Glutamatergic neuron (in vitro differentiated cells): ENCODE measurements around the gene CLCN1. TPM values are rescaled to one million over a fixed set of nuclear protein-coding genes. Genes with fewer than 3 reads are reported as not detected.

Experiments
- DNase-seq: peaks from one replicate; pipeline ENCODE4 v3.0.0; 2022
- H3K27ac Mint-ChIP-seq: one replicate; pipeline ENCODE4 v1.8.0; 2020; ENCODE audit warnings: mild to moderate bottlenecking, mixed read lengths, inconsistent platforms; ENCODE audit not compliant: unreplicated experiment
- H3K27me3 Mint-ChIP-seq: one replicate; pipeline ENCODE4 v1.8.0; 2020; ENCODE audit warnings: mild to moderate bottlenecking, moderate library complexity, mixed read lengths, inconsistent platforms; ENCODE audit not compliant: unreplicated experiment
- H3K36me3 Mint-ChIP-seq: one replicate; pipeline ENCODE4 v1.8.0; 2020; ENCODE audit warnings: mild to moderate bottlenecking, mixed read lengths, inconsistent platforms; ENCODE audit not compliant: unreplicated experiment
- H3K4me1 Mint-ChIP-seq: one replicate; pipeline ENCODE4 v1.8.0; 2020; ENCODE audit warnings: mild to moderate bottlenecking, low read depth, mixed read lengths, inconsistent platforms; ENCODE audit not compliant: unreplicated experiment
- H3K4me3 Mint-ChIP-seq: one replicate; pipeline ENCODE4 v1.8.0; 2020; ENCODE audit warnings: mild to moderate bottlenecking, mixed read lengths, inconsistent platforms; ENCODE audit not compliant: unreplicated experiment
- H3K9me3 Mint-ChIP-seq: one replicate; pipeline ENCODE4 v1.8.0; 2020; ENCODE audit warnings: mild to moderate bottlenecking, moderate library complexity, mixed read lengths, inconsistent platforms; ENCODE audit not compliant: unreplicated experiment
- long read RNA-seq: library from polyadenylated mRNA; unstranded; transcript quantifications from one replicate; pipeline ENCODE4 v2.0.0, GENCODE V29; 2020; ENCODE audit not compliant: unreplicated experiment
- total RNA-seq: library from RNA; stranded (reverse); fragmentation: NEBNext Ultra II Directional; extraction: Animal tissue kit (Norgen Biotek cat#: 25700); gene quantifications from one replicate; pipeline ENCODE4 v1.2.1, GENCODE V29; 2021; ENCODE audit not compliant: unreplicated experiment
- TF ChIP-seq, protein P1 (sequence below): fragments of 200-600 bp; sonication (generic); IDR thresholded peaks from one replicate; pipeline ENCODE4 v1.5.0; 2021; ENCODE audit not compliant: partially characterized antibody, unreplicated experiment

The CLCN1 gene
- total RNA-seq: 0.56 TPM
- long read RNA-seq, partial matches to known transcripts: 0 of 3 reads
- long read RNA-seq, other reads (novel, unspliced or antisense): 3 of 3 reads

- peaks cover 5% of the 10 kb centered on the region for H3K9me3 Mint-ChIP-seq
- peaks cover 9% of the 10 kb centered on the region for H3K27me3 Mint-ChIP-seq
- no peak within 1 kb of the TSS for H3K4me3 Mint-ChIP-seq
- H3K36me3 Mint-ChIP-seq: peaks cover 5% of the 10 kb centered on the region
- TF ChIP-seq, protein P1, sequence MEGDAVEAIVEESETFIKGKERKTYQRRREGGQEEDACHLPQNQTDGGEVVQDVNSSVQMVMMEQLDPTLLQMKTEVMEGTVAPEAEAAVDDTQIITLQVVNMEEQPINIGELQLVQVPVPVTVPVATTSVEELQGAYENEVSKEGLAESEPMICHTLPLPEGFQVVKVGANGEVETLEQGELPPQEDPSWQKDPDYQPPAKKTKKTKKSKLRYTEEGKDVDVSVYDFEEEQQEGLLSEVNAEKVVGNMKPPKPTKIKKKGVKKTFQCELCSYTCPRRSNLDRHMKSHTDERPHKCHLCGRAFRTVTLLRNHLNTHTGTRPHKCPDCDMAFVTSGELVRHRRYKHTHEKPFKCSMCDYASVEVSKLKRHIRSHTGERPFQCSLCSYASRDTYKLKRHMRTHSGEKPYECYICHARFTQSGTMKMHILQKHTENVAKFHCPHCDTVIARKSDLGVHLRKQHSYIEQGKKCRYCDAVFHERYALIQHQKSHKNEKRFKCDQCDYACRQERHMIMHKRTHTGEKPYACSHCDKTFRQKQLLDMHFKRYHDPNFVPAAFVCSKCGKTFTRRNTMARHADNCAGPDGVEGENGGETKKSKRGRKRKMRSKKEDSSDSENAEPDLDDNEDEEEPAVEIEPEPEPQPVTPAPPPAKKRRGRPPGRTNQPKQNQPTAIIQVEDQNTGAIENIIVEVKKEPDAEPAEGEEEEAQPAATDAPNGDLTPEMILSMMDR: no peak
- DNase-seq: no peak
- no peak within 1 kb of the TSS for H3K27ac Mint-ChIP-seq
- H3K4me1 Mint-ChIP-seq: peaks cover 15% of the 10 kb centered on the region
Measured at GRCh38 chr7:143315776-143316175, at the start of gene CLCN1. CLCN1 (plus strand) TSS chr7:143316111; CDS start chr7:143316213, 102 bp downstream.

- peaks cover 5% of the 10 kb centered on the region for H3K36me3 Mint-ChIP-seq
- no peak for DNase-seq
- no peak overlapping the region for H3K4me3 Mint-ChIP-seq
- no peaks in the 10 kb centered on the region for H3K4me1 Mint-ChIP-seq
- peaks cover 2% of the 10 kb centered on the region for H3K27me3 Mint-ChIP-seq
- H3K9me3 Mint-ChIP-seq: no peaks in the 10 kb centered on the region
- peak overlapping the region; percentile 34 for H3K27ac Mint-ChIP-seq
- TF ChIP-seq, protein P1: no peak
Measured at GRCh38 chr7:143269251-143269650, 46.7 kb upstream of the CLCN1 start.

DNA sequence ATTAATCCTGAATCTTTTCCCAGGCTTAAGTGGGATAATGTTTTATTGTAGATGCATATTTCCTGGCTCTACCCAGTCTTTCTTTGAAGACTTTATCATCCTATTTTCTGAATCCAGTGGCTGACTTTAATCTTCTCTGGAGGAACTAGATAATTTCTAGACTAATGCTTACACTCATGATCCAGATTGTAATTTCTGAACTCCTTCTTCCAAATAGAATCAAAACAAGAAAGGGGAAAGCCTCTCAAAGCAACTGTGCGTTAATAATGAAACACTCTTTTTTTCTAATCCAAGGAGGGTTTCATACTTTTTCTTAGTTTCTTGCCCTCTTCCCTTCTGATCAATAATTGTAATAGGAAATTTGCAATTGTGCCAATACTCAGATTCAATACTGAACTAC is 44.7 kb upstream of the CLCN1 start:
- no peak for DNase-seq
- Mint-ChIP-seq H3K9me3 (no peaks in the 10 kb centered on the region), H3K36me3 (no peaks in the 10 kb centered on the region), H3K27me3 (peaks cover 2% of the 10 kb centered on the region), H3K4me3 (no peak overlapping the region), H3K27ac (no peak overlapping the region), H3K4me1 (no peaks in the 10 kb centered on the region)
- TF ChIP-seq, protein P1: no peak

DNA sequence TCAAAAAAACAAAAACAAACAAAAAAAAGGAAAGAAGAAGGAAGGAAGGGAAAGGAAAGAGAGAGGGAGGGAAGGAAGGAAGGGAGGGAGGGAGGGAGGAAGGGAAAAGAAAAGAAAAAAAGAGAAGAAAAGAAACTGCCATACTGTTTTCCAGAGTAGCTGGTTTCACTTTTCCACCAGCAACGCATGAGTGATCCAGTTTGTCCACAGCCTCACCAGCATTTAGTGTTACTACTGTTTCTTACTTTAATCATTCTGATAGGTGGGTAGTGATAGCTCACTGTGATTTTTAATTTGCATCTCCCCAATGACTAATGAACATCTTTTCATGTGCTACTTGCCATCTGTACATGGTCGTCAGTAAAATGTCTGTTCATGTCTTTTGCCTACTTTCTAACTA is 43.0 kb upstream of the CLCN1 start:
- Mint-ChIP-seq H3K4me1 (no peaks in the 10 kb centered on the region), H3K27ac (no peak overlapping the region), H3K27me3 (peaks cover 2% of the 10 kb centered on the region), H3K36me3 (no peaks in the 10 kb centered on the region), H3K9me3 (no peaks in the 10 kb centered on the region), H3K4me3 (no peak overlapping the region)
- TF ChIP-seq, protein P1: no peak
- no peak for DNase-seq

GRCh38 chr7:143279186-143280098 is 36.5 kb upstream of the CLCN1 start:
- H3K27ac Mint-ChIP-seq: no peak overlapping the region
- TF ChIP-seq, protein P1: no peak
- no peaks in the 10 kb centered on the region for H3K9me3 Mint-ChIP-seq
- H3K4me1 Mint-ChIP-seq: peaks cover 8% of the 10 kb centered on the region
- no peak for DNase-seq
- H3K36me3 Mint-ChIP-seq: no peaks in the 10 kb centered on the region
- H3K4me3 Mint-ChIP-seq: no peak overlapping the region
- peaks cover 4% of the 10 kb centered on the region for H3K27me3 Mint-ChIP-seq
